Prostate gland (tissue), 2 donors: ENCODE measurements around the gene SH2B3.

Experiments used
- POLR2A ChIP-seq: fragments of 450-650 bp; IDR thresholded peaks from one replicate; pipeline ENCODE4 v1.6.1; 2016; ENCODE audit warnings: antibody characterized with exemption, mild to moderate bottlenecking
- POLR2AphosphoS5 ChIP-seq: sonication (generic); formaldehyde crosslinking; IDR thresholded peaks from one replicate; pipeline ENCODE4 v1.6.1; 2017; ENCODE audit warnings: antibody characterized with exemption
- TF ChIP-seq, protein P1 (sequence below), 4 experiments: fragments of 200-600 bp in 2 of 4; fragments of 450-650 bp in 2 of 4; sonication (generic) in 2 of 4; IDR thresholded peaks; 1 replicate in 3 of 4; 2 replicates in 1 of 4; pipeline ENCODE4 v1.5.1; 2016 to 2019; ENCODE audit warnings: antibody characterized with exemption in 4 of 4, mild to moderate bottlenecking in 2 of 4, moderate library complexity in 2 of 4

DNA sequence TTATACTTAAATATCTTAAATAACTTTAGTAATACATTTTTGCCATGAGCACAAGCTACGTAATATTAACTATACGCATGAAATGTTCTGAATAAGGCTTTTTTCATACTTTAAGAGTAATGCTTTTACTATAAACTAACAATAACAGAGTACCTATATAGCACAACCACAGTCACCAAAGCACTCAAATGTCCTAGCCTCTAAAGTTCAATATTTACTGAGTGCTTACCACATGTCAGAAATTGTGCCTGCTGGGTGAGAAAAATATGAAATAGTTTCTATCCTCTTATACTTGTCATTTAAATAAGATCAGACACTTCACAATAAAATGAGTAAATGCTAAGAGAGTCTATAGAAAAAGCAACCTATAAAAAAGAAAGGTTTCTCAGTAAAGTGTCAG is 83.1 kb downstream of the SH2B3 start:
- TF ChIP-seq, protein P1, sequence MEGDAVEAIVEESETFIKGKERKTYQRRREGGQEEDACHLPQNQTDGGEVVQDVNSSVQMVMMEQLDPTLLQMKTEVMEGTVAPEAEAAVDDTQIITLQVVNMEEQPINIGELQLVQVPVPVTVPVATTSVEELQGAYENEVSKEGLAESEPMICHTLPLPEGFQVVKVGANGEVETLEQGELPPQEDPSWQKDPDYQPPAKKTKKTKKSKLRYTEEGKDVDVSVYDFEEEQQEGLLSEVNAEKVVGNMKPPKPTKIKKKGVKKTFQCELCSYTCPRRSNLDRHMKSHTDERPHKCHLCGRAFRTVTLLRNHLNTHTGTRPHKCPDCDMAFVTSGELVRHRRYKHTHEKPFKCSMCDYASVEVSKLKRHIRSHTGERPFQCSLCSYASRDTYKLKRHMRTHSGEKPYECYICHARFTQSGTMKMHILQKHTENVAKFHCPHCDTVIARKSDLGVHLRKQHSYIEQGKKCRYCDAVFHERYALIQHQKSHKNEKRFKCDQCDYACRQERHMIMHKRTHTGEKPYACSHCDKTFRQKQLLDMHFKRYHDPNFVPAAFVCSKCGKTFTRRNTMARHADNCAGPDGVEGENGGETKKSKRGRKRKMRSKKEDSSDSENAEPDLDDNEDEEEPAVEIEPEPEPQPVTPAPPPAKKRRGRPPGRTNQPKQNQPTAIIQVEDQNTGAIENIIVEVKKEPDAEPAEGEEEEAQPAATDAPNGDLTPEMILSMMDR (IDR thresholded peaks at IDR 0.05): no peak
- TF ChIP-seq POLR2A (no peak), POLR2AphosphoS5 (no peak)
